HEK293 (cell line): ENCODE data around the gene IMMP2L.

Source experiments
- CTCF ChIA-PET: fragments of 350-600 bp; formaldehyde crosslinking; extraction: SDS; loops from one replicate; lab custom pipeline; 2021; ENCODE audit warnings: antibody characterized with exemption; lab: Yijun Ruan, JAX
- POLR2A ChIA-PET: fragments of 300-600 bp; formaldehyde crosslinking; extraction: SDS; loops from one replicate; lab custom pipeline; 2020; ENCODE audit warnings: antibody characterized with exemption, inconsistent platforms; lab: Yijun Ruan, JAX
- H3K27ac ChIP-seq: fragments of 200-500 bp; sonication (Bioruptor generic); 2 replicates; pipeline ENCODE4 v1.5.1; 2014; ENCODE audit warnings: low read depth, low read length, control low read depth, inconsistent platforms; ENCODE audit errors: extremely low read depth
- H3K36me3 ChIP-seq, 2 experiments: fragments of 200-500 bp in 1 of 2; sonication (Bioruptor generic) in 1 of 2; 1 replicate in 1 of 2; 2 replicates in 1 of 2; pipeline ENCODE4 v1.5.1; 2014 to 2017; ENCODE audit warnings: inconsistent platforms in 2 of 2, low read length in 2 of 2; ENCODE audit not compliant: control insufficient read depth in 2 of 2, insufficient read depth in 1 of 2
- H3K4me1 ChIP-seq: fragments of 200-500 bp; sonication (Bioruptor generic); 2 replicates; pipeline ENCODE4 v1.5.1; 2014; ENCODE audit warnings: mild to moderate bottlenecking, low read length, inconsistent platforms; ENCODE audit not compliant: control insufficient read depth, insufficient read depth
- H3K4me3 ChIP-seq: 2 replicates; pipeline ENCODE4 v1.5.1; 2011; ENCODE audit warnings: low read depth, mild to moderate bottlenecking, control low read depth, low read length, moderate library complexity
- H3K9me3 ChIP-seq: fragments of 200-500 bp; sonication (Bioruptor generic); 2 replicates; pipeline ENCODE4 v1.5.1; 2014; ENCODE audit warnings: low read depth, low read length, inconsistent platforms; ENCODE audit not compliant: control insufficient read depth, insufficient read depth
- FEZF1 ChIP-seq: fragments of 450-650 bp; formaldehyde crosslinking; IDR thresholded peaks from 2 replicates; pipeline ENCODE4 v1.5.1; 2016; ENCODE audit warnings: missing biosample characterization, missing genetic modification characterization
- GFI1B ChIP-seq: fragments of 450-650 bp; formaldehyde crosslinking; IDR thresholded peaks from 2 replicates; pipeline ENCODE4 v1.5.1; 2016; ENCODE audit warnings: missing biosample characterization, missing genetic modification characterization
- KLF10 ChIP-seq: fragments of 450-650 bp; IDR thresholded peaks from 2 replicates; pipeline ENCODE4 v1.5.1; 2018; ENCODE audit warnings: missing biosample characterization, mild to moderate bottlenecking, missing genetic modification characterization
- MYNN ChIP-seq: fragments of 450-650 bp; formaldehyde crosslinking; IDR thresholded peaks from 2 replicates; pipeline ENCODE4 v1.5.1; 2016; ENCODE audit warnings: missing biosample characterization, missing genetic modification characterization, borderline replicate concordance
- MZF1 ChIP-seq: fragments of 450-650 bp; formaldehyde crosslinking; IDR thresholded peaks from 2 replicates; pipeline ENCODE4 v1.5.1; 2017; ENCODE audit warnings: missing biosample characterization, missing genetic modification characterization, borderline replicate concordance
- ZBTB1 ChIP-seq: fragments of 450-650 bp; formaldehyde crosslinking; IDR thresholded peaks from 2 replicates; pipeline ENCODE4 v1.5.1; 2016; ENCODE audit warnings: missing biosample characterization, missing genetic modification characterization
- ZBTB17 ChIP-seq: fragments of 450-650 bp; formaldehyde crosslinking; IDR thresholded peaks from 2 replicates; pipeline ENCODE4 v1.5.1; 2016; ENCODE audit warnings: missing biosample characterization, missing genetic modification characterization
- ZNF132 ChIP-seq: fragments of 450-650 bp; formaldehyde crosslinking; IDR thresholded peaks from 2 replicates; pipeline ENCODE4 v1.5.1; 2017; ENCODE audit warnings: missing biosample characterization, missing genetic modification characterization, borderline replicate concordance
- ZNF2 ChIP-seq: fragments of 450-650 bp; formaldehyde crosslinking; IDR thresholded peaks from 2 replicates; pipeline ENCODE4 v1.5.1; 2016; ENCODE audit warnings: missing biosample characterization, missing genetic modification characterization
- ZNF335 ChIP-seq: fragments of 450-650 bp; formaldehyde crosslinking; conservative IDR thresholded peaks from 2 replicates; pipeline ENCODE4 v1.5.1; 2016; ENCODE audit warnings: missing biosample characterization, missing genetic modification characterization
- ZNF366 ChIP-seq: fragments of 450-650 bp; formaldehyde crosslinking; conservative IDR thresholded peaks from 2 replicates; pipeline ENCODE4 v1.5.1; 2016; ENCODE audit warnings: missing biosample characterization, missing genetic modification characterization
- ZNF391 ChIP-seq: fragments of 450-650 bp; formaldehyde crosslinking; IDR thresholded peaks from 2 replicates; pipeline ENCODE4 v1.5.1; 2016; ENCODE audit warnings: low read depth, missing biosample characterization, missing genetic modification characterization, borderline replicate concordance
- ZNF404 ChIP-seq: fragments of 450-650 bp; formaldehyde crosslinking; IDR thresholded peaks from 2 replicates; pipeline ENCODE4 v1.5.1; 2017; ENCODE audit warnings: missing biosample characterization, missing genetic modification characterization
- ZNF426 ChIP-seq: fragments of 450-650 bp; formaldehyde crosslinking; IDR thresholded peaks from 2 replicates; pipeline ENCODE4 v1.5.1; 2017; ENCODE audit warnings: missing biosample characterization, missing genetic modification characterization, mild to moderate bottlenecking, inconsistent platforms, moderate library complexity
- ZNF670 ChIP-seq: fragments of 450-650 bp; formaldehyde crosslinking; IDR thresholded peaks from 2 replicates; pipeline ENCODE4 v1.5.1; 2016; ENCODE audit warnings: missing biosample characterization, missing genetic modification characterization, low read depth
- ZNF785 ChIP-seq: fragments of 450-650 bp; formaldehyde crosslinking; IDR thresholded peaks from 2 replicates; pipeline ENCODE4 v1.5.1; 2016; ENCODE audit warnings: missing biosample characterization, missing genetic modification characterization
- ZNF791 ChIP-seq: fragments of 450-650 bp; formaldehyde crosslinking; IDR thresholded peaks from 2 replicates; pipeline ENCODE4 v1.5.1; 2016; ENCODE audit warnings: missing biosample characterization, missing genetic modification characterization
- ZNF830 ChIP-seq: fragments of 450-650 bp; IDR thresholded peaks from 2 replicates; pipeline ENCODE4 v1.5.0; 2018; ENCODE audit warnings: missing biosample characterization, missing genetic modification characterization, low read depth, mild to moderate bottlenecking, moderate library complexity
- ZNF843 ChIP-seq: fragments of 450-650 bp; formaldehyde crosslinking; IDR thresholded peaks from 2 replicates; pipeline ENCODE4 v1.5.1; 2016; ENCODE audit warnings: missing biosample characterization, missing genetic modification characterization
- ZSCAN23 ChIP-seq: fragments of 450-650 bp; formaldehyde crosslinking; IDR thresholded peaks from 2 replicates; pipeline ENCODE4 v1.5.1; 2016; ENCODE audit warnings: missing biosample characterization, missing genetic modification characterization
- TF ChIP-seq, protein P1 (sequence below): fragments of 450-650 bp; formaldehyde crosslinking; IDR thresholded peaks from 2 replicates; pipeline ENCODE4 v1.5.1; 2016; ENCODE audit warnings: missing biosample characterization, missing genetic modification characterization
- TF ChIP-seq, protein P2 (sequence below): fragments of 450-650 bp; formaldehyde crosslinking; IDR thresholded peaks from 2 replicates; pipeline ENCODE4 v1.5.1; 2016; ENCODE audit warnings: missing biosample characterization, missing genetic modification characterization
- TF ChIP-seq, protein P3 (sequence below): fragments of 450-650 bp; formaldehyde crosslinking; IDR thresholded peaks from 2 replicates; pipeline ENCODE4 v1.5.1; 2016; ENCODE audit warnings: missing biosample characterization, missing genetic modification characterization

The IMMP2L gene

GRCh38 chr7:110835218-110835617 is 727.1 kb downstream of the IMMP2L start (continued):
- TF ChIP-seq, protein P1, sequence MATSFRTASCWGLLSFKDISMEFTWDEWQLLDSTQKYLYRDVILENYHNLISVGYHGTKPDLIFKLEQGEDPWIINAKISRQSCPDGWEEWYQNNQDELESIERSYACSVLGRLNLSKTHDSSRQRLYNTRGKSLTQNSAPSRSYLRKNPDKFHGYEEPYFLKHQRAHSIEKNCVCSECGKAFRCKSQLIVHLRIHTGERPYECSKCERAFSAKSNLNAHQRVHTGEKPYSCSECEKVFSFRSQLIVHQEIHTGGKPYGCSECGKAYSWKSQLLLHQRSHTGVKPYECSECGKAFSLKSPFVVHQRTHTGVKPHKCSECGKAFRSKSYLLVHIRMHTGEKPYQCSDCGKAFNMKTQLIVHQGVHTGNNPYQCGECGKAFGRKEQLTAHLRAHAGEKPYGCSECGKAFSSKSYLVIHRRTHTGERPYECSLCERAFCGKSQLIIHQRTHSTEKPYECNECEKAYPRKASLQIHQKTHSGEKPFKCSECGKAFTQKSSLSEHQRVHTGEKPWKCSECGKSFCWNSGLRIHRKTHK: no peak
- TF ChIP-seq MYNN (tag by site-specific recombination): no peak
- no peak for TF ChIP-seq ZNF2 (tag by site-specific recombination)

DNA sequence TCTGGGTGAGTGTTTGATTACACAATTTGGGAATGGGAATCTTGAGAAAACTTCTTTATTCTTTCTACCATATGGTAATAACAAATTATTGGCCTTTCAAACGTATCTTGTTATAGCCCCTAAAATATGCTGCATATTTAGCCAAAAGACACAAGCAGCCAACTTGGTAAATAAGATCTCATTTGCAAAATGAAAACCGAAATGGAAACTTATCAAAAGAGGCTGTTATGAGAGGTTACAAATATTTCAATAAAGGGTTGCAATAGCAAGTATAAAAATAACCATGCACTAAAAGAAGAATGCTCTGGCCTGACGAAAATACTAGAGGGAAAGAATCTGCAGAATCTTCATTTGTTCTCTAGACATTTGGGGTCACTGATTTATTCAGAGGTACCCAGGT is 730.9 kb downstream of the IMMP2L start:
- ChIA-PET CTCF (no interaction called here), POLR2A (no interaction called here)

GRCh38 chr7:110830778-110831177 is 731.5 kb downstream of the IMMP2L start:
- no peak for TF ChIP-seq ZNF391 (tag by site-specific recombination)
- TF ChIP-seq, protein P2, sequence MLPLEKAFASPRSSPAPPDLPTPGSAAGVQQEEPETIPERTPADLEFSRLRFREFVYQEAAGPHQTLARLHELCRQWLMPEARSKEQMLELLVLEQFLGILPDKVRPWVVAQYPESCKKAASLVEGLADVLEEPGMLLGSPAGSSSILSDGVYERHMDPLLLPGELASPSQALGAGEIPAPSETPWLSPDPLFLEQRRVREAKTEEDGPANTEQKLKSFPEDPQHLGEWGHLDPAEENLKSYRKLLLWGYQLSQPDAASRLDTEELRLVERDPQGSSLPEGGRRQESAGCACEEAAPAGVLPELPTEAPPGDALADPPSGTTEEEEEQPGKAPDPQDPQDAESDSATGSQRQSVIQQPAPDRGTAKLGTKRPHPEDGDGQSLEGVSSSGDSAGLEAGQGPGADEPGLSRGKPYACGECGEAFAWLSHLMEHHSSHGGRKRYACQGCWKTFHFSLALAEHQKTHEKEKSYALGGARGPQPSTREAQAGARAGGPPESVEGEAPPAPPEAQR (tag by site-specific recombination): no peak
- POLR2A ChIA-PET: no interaction called here
- no peak overlapping the region for H3K27ac ChIP-seq
- H3K4me1 ChIP-seq: peaks cover 6% of the 10 kb centered on the region; the same call in 1 of the 2 replicates
- no peaks in the 10 kb centered on the region for H3K9me3 ChIP-seq
- H3K36me3 ChIP-seq: no peaks in the 10 kb centered on the region
- CTCF ChIA-PET: no interaction called here
- no peak overlapping the region for H3K4me3 ChIP-seq

More for the DNA sequence above, 730.9 kb downstream of the IMMP2L start:
- TF ChIP-seq GFI1B (tag by site-specific recombination): no peak
- TF ChIP-seq ZBTB1 (tag by site-specific recombination): no peak
- no peak for TF ChIP-seq MZF1 (tag by site-specific recombination)
- TF ChIP-seq KLF10 (tag by site-specific recombination): no peak
- TF ChIP-seq ZNF404 (tag by site-specific recombination): no peak
- TF ChIP-seq ZNF335: no peak
- no peak for TF ChIP-seq ZNF366 (tag by site-specific recombination)
- TF ChIP-seq ZSCAN23: no peak
- TF ChIP-seq ZBTB17 (tag by site-specific recombination): no peak
- TF ChIP-seq ZNF830 (tag by site-specific recombination): no peak
- no peak for TF ChIP-seq ZNF791 (tag by site-specific recombination)
- TF ChIP-seq ZNF670 (tag by site-specific recombination): no peak
- no peak for TF ChIP-seq FEZF1
- TF ChIP-seq ZNF426 (tag by site-specific recombination): no peak
- TF ChIP-seq ZNF785 (tag by site-specific recombination): no peak
- TF ChIP-seq ZNF843 (tag by site-specific recombination): no peak
- no peak for TF ChIP-seq ZNF132
- TF ChIP-seq, protein P3, sequence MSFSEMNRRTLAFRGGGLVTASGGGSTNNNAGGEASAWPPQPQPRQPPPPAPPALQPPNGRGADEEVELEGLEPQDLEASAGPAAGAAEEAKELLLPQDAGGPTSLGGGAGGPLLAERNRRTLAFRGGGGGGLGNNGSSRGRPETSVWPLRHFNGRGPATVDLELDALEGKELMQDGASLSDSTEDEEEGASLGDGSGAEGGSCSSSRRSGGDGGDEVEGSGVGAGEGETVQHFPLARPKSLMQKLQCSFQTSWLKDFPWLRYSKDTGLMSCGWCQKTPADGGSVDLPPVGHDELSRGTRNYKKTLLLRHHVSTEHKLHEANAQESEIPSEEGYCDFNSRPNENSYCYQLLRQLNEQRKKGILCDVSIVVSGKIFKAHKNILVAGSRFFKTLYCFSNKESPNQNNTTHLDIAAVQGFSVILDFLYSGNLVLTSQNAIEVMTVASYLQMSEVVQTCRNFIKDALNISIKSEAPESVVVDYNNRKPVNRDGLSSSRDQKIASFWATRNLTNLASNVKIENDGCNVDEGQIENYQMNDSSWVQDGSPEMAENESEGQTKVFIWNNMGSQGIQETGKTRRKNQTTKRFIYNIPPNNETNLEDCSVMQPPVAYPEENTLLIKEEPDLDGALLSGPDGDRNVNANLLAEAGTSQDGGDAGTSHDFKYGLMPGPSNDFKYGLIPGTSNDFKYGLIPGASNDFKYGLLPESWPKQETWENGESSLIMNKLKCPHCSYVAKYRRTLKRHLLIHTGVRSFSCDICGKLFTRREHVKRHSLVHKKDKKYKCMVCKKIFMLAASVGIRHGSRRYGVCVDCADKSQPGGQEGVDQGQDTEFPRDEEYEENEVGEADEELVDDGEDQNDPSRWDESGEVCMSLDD (tag by site-specific recombination): no peak
- Histone ChIP-seq H3K36me3 (no peaks in the 10 kb centered on the region), H3K9me3 (no peaks in the 10 kb centered on the region), H3K27ac (no peak overlapping the region), H3K4me1 (peaks cover 7% of the 10 kb centered on the region; the same call in 1 of the 2 replicates), H3K4me3 (no peak overlapping the region)
